Neutrophil (primary cell): ENCODE measurements around the gene SCCPDH.
A peak's percentile ranks its signal among the peaks of the same experiment; 100 is the strongest.

Experiments
- H3K27ac ChIP-seq: fragments of 200-600 bp; sonication (generic); 2 replicates; pipeline ENCODE4 v1.5.1; 2016; ENCODE audit warnings: mild to moderate bottlenecking, moderate library complexity
- H3K27me3 ChIP-seq: fragments of 200-600 bp; sonication (generic); 2 replicates; pipeline ENCODE4 v1.6.0; 2016; ENCODE audit warnings: mild to moderate bottlenecking
- H3K36me3 ChIP-seq: fragments of 200-600 bp; sonication (generic); 2 replicates; pipeline ENCODE4 v1.5.1; 2017
- H3K4me1 ChIP-seq, 2 experiments: fragments of 200-600 bp in 1 of 2; sonication (generic) in 1 of 2; 1 replicate in 1 of 2; 2 replicates in 1 of 2; pipeline versions ENCODE4 v1.5.1 to v1.6.1; 2013 to 2016; ENCODE audit warnings: low read depth in 1 of 2, low read length in 1 of 2, mild to moderate bottlenecking in 1 of 2, moderate library complexity in 1 of 2; ENCODE audit not compliant: control insufficient read depth in 1 of 2, insufficient read depth in 1 of 2
- H3K4me3 ChIP-seq, 2 experiments: fragments of 200-600 bp in 1 of 2; sonication (generic) in 1 of 2; 1 replicate in 1 of 2; 2 replicates in 1 of 2; pipeline ENCODE4 v1.5.1; 2013 to 2016; ENCODE audit warnings: low read depth in 1 of 2, low read length in 1 of 2, mild to moderate bottlenecking in 1 of 2, moderate library complexity in 1 of 2
- H3K9me3 ChIP-seq: fragments of 200-600 bp; sonication (generic); 2 replicates; pipeline ENCODE4 v1.5.1; 2016
- CTCF ChIP-seq: fragments of 200-600 bp; sonication (generic); IDR thresholded peaks from 2 replicates; pipeline ENCODE4 v1.5.1; 2016; ENCODE audit warnings: antibody characterized with exemption

The SCCPDH gene

GRCh38 chr1:246722720-246723119, 1.5 kb upstream of the SCCPDH start:
- Histone ChIP-seq H3K9me3 (no peaks in the 10 kb centered on the region), H3K4me1 (peaks cover 31 to 32% of the 10 kb centered on the region in 2 experiments), H3K36me3 (no peaks in the 10 kb centered on the region), H3K4me3 (no peak overlapping the region), H3K27ac (no peak overlapping the region), H3K27me3 (no peaks in the 10 kb centered on the region)
- no peak for TF ChIP-seq CTCF

DNA sequence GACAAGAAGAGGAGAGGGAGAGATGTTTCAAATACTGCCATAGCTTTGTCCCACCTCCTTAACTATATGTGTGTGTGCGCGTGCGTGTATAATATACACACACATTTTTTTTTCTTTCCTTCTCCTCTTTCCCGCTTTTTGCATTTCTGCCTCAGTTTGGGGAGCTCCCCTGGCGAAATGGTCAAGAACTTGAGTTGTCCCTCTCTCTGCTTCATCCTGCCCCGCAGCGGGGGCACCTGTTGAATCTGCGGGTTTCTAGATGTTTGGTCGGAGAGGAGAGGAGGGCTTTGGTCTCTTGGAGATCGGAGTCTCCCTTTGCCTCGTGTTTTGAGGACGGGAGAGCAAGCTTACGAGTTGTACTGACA, 504 bp downstream of the SCCPDH start:
- H3K27ac ChIP-seq: peak overlapping the region; percentile 73
- no peaks in the 10 kb centered on the region for H3K36me3 ChIP-seq
- peaks cover 31 to 32% of the 10 kb centered on the region in 2 experiments for H3K4me1 ChIP-seq
- peak overlapping the region; percentile 73 to 78 for H3K4me3 ChIP-seq
- H3K9me3 ChIP-seq: no peaks in the 10 kb centered on the region
- TF ChIP-seq CTCF: no peak
- no peaks in the 10 kb centered on the region for H3K27me3 ChIP-seq

DNA sequence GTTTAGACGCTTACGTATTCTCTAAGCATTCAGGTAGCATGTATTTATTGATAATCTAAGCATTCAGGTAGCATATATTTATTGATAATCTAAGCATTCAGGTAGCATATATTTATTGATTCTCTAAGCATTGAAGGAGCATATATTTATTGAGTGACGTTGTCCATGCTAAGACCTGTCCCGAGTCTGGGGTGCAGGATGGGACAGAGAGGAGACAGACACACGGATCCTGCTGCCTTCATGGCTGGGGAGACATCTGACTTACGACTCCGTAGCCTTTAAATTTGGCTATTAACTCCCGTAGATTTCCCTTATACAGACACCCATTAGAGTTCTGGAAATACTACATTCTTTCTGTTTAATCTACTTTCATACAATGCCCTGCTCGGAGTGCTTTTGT, 982 bp downstream of the SCCPDH start:
- H3K4me3 ChIP-seq: peak overlapping the region; percentile 73 to 78
- TF ChIP-seq CTCF: no peak

DNA sequence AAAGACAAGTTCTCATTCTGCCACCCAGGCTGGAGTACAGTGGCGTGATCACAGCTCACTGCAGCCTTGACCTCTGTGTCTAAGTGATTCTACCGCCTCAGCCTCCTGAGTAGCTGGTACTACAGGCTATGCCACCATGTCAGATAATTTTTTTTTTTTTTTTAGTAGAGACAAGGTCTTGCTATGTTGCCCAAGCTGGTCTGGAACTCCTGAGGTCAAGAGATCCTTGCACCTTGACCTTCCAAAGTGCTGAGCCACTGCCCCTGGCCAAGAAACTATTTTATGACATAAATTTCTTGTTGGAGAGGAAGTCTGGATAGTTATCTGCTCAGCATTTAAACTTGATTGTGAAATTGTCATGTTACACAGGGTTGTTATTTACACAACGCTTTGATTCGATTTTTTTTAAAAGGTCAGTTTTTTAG, 2.1 kb downstream of the SCCPDH start:
- no peak for TF ChIP-seq CTCF
- Histone ChIP-seq H3K4me1 (peaks cover 35 to 43% of the 10 kb centered on the region in 2 experiments), H3K27me3 (no peaks in the 10 kb centered on the region), H3K9me3 (no peaks in the 10 kb centered on the region), H3K27ac (peak overlapping the region; percentile 62), H3K36me3 (no peaks in the 10 kb centered on the region), H3K4me3 (no peak overlapping the region)

More for the DNA sequence above, 982 bp downstream of the SCCPDH start:
- Histone ChIP-seq H3K4me1 (peaks cover 31 to 32% of the 10 kb centered on the region in 2 experiments), H3K27me3 (no peaks in the 10 kb centered on the region), H3K27ac (peak overlapping the region; percentile 73), H3K36me3 (no peaks in the 10 kb centered on the region), H3K9me3 (no peaks in the 10 kb centered on the region)

DNA sequence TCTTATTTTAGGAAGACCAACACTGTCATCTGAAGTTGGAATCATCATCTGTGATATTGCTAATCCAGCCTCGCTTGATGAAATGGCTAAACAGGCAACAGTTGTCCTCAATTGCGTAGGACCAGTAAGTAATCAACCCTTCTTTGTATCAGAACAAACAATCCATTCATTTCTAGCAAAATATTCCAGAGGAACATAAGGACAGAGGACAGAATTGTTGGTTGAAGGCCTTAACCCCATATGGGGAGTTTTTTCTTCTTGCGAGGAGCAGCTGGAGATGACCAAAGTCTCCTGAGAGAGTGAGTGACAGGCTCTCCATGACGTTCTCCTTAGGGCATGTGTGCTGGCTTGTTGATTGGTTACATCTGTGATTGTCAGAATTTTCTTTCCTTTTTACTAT, 2.7 kb downstream of the SCCPDH start:
- Histone ChIP-seq H3K4me1 (peaks cover 35 to 47% of the 10 kb centered on the region in 2 experiments), H3K9me3 (no peaks in the 10 kb centered on the region), H3K36me3 (no peaks in the 10 kb centered on the region), H3K27ac (peak overlapping the region; percentile 62), H3K27me3 (no peaks in the 10 kb centered on the region), H3K4me3 (no peak overlapping the region)
- no peak for TF ChIP-seq CTCF

DNA sequence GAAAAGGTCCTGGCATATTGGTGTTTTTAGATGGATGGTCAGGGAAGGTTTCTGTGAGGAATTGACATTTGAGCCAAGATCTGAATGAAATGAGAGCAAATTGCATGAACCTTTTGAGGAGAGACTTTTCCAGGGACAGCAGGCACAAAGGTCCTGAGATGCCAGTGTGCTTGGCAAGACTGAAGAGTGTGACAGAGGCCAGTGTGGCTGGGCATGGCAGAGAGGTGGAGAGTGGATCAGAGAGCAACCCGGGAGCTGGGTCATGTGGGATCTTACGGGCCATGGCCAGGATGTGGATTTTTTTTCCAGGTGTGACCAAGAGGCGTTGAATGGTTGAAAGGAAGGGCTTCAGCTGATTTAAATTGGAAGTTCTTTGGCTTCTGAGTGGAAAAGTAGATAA, 3.4 kb downstream of the SCCPDH start:
- no peak for TF ChIP-seq CTCF
- peaks cover 35 to 47% of the 10 kb centered on the region in 2 experiments for H3K4me1 ChIP-seq
- no peaks in the 10 kb centered on the region for H3K36me3 ChIP-seq
- no peaks in the 10 kb centered on the region for H3K9me3 ChIP-seq
- no peak overlapping the region for H3K27ac ChIP-seq
- H3K4me3 ChIP-seq: no peak overlapping the region
- no peaks in the 10 kb centered on the region for H3K27me3 ChIP-seq
